Measurements from ENCODE around the gene INPP4A.
"Not testable (repeated sequence)": the region's sequence is repeated elsewhere in the genome, so short reads cannot be mapped to it uniquely, and the experiment has no call there.

The INPP4A gene

GRCh38 chr2:98444436-98445176 is at the start of gene INPP4A:
TSS of gene INPP4A (plus strand) at chr2:98444858. CDS start at chr2:98520049, 75,191 bp downstream.
- DNase-seq = peak; percentile 83

DNA sequence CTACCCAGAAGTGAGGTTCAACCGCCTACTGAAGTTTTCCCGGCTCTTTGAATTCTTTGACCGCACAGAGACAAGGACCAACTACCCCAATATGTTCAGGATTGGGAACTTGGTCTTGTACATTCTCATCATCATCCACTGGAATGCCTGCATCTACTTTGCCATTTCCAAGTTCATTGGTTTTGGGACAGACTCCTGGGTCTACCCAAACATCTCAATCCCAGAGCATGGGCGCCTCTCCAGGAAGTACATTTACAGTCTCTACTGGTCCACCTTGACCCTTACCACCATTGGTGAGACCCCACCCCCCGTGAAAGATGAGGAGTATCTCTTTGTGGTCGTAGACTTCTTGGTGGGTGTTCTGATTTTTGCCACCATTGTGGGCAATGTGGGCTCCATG is 48.7 kb upstream of the INPP4A start:
- no peak for DNase-seq

DNA sequence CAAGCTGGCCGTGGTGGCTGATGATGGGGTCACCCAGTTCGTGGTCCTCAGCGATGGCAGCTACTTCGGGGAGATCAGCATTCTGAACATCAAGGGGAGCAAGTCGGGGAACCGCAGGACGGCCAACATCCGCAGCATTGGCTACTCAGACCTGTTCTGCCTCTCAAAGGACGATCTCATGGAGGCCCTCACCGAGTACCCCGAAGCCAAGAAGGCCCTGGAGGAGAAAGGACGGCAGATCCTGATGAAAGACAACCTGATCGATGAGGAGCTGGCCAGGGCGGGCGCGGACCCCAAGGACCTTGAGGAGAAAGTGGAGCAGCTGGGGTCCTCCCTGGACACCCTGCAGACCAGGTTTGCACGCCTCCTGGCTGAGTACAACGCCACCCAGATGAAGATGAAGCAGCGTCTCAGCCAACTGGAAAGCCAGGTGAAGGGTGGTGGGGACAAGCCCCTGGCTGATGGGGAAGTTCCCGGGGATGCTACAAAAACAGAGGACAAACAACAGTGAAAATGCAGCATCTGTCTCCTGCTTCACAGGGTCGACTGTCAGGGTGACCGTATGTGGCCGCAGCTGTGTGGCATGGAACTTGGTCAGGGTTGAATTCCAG is 47.8 kb upstream of the INPP4A start:
- no peak for DNase-seq

- DNase-seq = no peak
Observed at GRCh38 chr2:98399140-98399539, 45.5 kb upstream of the INPP4A start.

- no peak for DNase-seq
Observed at GRCh38 chr2:98403878-98404277, 40.8 kb upstream of the INPP4A start.

GRCh38 chr2:98404556-98405250 is 40.0 kb upstream of the INPP4A start:
- no peak for DNase-seq

- DNase-seq = no peak
Observed at GRCh38 chr2:98405301-98405700, 39.4 kb upstream of the INPP4A start.

DNA sequence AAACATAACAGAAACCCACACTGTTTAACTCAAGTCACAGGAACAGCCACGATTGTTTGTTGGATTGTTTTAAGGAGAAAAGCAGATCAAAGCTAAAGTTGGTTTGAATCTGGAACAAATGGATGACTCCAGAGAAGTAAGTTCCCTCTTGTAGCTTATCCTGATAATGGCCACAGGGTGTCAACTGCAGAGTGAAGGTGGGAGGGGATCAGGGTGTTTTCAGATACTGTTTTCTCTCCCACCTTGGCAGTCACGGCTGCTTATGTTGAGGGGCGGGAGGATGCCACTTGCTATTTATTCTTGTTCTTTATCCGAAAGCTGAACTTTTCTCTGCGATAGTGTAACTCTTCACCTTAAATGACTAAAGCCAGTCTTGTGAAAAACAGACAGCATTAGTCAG is 36.5 kb upstream of the INPP4A start:
- DNase-seq = no peak

- peak; percentile 62 for DNase-seq
Observed at GRCh38 chr2:98412751-98413458, 31.8 kb upstream of the INPP4A start.

DNA sequence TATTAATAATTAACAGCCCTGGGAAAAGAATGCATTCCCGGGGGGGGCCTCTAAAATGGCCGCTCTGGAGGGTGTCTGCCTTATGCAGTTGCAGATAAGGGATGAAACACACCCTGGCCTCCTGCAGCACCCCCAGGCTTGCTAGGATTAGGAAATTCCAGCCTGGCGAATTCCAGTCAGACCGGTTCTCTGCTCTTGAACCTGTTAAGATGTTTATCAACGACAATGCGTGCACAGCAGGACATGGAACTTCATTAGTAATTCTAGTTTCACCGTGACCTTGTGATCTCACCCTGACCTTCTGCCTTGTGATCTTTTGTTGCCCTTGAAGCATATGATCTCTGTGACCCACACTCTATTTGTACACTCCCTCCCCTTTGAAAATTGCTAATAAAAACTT is 30.4 kb upstream of the INPP4A start:
- not testable (repeated sequence) for DNase-seq

DNA sequence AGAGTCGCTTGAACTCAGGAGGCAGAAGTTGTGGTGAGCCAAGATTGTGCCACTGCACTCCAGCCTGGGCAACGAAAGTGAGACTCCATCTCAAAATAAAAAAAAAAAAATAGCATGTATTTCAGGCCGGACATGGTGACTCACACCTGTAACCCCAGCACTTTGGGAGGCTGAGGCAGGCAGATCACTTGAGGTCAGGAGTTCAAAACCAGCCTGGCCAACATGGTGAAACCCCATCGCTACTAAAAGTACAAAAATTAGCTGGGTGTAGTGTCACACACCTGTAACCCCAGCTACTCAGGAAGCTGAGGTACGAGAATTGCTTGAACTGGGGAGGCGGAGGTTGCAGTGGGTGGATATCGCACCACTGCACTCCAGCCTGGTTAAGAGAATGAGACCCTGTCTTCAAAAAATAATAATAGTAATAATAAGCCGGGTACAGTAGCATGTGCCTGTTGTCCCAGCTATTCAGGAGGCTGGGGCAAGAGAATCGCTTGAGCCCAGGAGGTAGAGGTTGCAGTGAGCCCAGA is 28.9 kb upstream of the INPP4A start:
- DNase-seq = not testable (repeated sequence)

- DNase-seq = no peak
Observed at GRCh38 chr2:98416383-98417159, 28.1 kb upstream of the INPP4A start.

- DNase-seq = no peak
Observed at GRCh38 chr2:98419544-98419943, 25.1 kb upstream of the INPP4A start.

DNA sequence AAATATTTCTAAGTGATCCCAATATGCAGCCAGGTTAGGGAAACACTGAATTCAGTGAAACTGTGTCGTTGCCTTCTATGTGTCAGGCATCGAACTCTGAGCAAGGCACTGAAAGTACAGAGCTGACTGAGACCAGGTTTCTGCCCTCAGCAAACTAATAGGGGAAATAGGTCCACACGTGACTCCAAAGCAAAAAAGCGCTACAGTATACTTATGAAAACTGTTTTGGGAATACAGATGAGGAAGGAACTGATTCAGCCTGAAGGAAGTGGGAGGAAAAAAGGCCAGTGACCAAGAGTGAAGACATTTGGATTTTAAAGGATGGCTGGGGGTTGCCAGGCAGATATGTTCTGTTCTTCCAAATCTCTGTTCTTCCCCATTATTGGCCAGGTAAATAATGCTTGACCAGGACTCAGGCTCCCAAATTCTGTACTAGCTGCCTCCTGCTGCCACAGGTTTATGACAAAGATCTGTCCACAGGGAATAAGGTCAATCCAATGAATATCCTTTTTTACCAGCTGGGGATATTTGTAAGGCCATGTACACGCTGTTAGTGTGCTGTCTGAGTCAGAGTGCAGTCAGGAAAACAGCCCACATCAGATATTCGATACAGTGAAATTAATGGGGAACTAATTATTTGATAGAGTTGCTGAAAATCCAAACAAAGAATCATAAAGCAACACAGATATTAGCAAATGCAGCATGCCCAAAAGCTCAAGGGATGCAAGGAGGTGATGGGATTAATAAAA is 24.5 kb upstream of the INPP4A start:
- DNase-seq = no peak

- no peak for DNase-seq
Observed at GRCh38 chr2:98422449-98422848, 22.2 kb upstream of the INPP4A start.

DNA sequence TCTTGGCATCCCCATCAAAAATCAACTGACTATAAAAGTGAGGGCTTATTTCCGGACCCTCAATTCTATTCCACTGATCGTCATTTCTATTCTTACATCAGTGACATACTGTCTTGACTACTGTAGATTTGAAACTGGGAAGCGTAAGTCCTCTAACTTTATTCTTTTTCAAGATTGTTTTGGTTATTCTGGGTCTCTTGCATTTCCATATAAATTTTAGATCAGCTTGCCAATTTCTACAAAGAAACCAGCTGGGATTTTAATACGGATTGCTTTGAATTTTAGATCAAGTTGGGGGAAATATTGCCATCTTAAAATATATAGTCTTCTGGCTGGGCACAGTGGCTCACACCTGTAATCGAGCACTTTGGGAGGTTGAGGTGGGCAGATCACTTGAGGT is 17.9 kb upstream of the INPP4A start:
- no peak for DNase-seq

DNA sequence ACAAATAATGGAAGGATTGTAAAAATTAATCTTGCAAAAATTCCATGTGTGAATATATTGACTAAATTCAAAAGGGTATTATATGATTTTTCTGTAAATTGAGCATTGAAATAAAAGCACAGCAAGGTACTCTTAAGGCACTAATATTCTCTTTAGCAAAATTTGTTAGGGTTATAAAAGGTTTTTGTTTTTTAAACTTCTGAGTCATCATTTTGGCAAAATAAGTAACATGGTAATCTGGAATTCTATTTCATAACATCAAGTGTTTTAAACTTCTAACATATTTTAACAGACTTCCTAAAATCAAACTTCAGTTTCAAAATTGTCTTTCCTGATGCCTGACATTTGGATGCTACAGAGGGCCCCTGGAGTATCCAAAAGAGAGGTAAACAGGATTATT is 12.5 kb upstream of the INPP4A start:
- no peak for DNase-seq

- DNase-seq = no peak
Observed at GRCh38 chr2:98433363-98433964, 11.2 kb upstream of the INPP4A start.

DNA sequence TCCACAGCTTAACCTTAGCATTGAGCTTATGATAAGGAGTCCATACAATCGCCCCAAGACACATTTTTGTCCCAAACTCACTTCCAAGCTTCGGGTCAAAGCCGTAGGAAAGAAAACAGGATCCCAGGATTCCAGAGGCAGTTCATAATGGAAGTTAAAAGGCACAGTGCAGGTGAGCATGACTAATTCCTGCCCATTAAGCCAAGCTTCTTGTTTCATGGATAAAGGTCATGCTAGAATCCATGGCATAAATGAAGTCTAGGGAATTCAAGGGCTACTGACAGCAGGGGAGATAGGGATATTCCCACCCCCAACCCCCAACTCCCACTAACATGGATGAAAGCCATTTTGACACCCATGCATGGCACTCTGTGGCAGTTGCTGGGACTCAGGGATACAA is 10.2 kb upstream of the INPP4A start:
- no peak for DNase-seq

GRCh38 chr2:98435670-98436069 is 9.0 kb upstream of the INPP4A start:
- DNase-seq = not testable (repeated sequence)

GRCh38 chr2:98436734-98437133 is 7.9 kb upstream of the INPP4A start:
- DNase-seq = no peak
